CD4-positive, alpha-beta T cell (primary cell): ENCODE data around the gene ACTN4. TPM values are rescaled to one million over a fixed set of nuclear protein-coding genes. Genes with fewer than 3 reads are reported as not detected.

Experiments
- ATAC-seq: fragments of 200-7000 bp; cut with Tn5 transposase; one replicate; pipeline ENCODE4 v1.10.0; 2022; ENCODE audit warnings: mild to moderate bottlenecking; ENCODE audit not compliant: poor library complexity
- CTCF ChIA-PET: fragments of 350-600 bp; sonication (Branson Sonifier 250); formaldehyde crosslinking; loops from one replicate; lab custom pipeline; 2021; ENCODE audit warnings: antibody characterized with exemption, inconsistent platforms; lab: Charles Lee
- POLR2A ChIA-PET: fragments of 350-600 bp; sonication (Branson Sonifier 250); formaldehyde crosslinking; loops from one replicate; lab custom pipeline; 2021; ENCODE audit warnings: antibody characterized with exemption, inconsistent platforms; lab: Charles Lee
- DNase-seq, 14 experiments: peaks; one replicate each; pipeline ENCODE4 v3.0.0-alpha.2; 2013 to 2020; ENCODE audit warnings: mixed read lengths in 2 of 14
- H3K27ac ChIP-seq, 2 donors: one replicate each; pipeline versions ENCODE4 v1.5.1 to v1.7.0; 2013; ENCODE audit warnings: low read length in 2 of 2, low read depth in 1 of 2, mild to moderate bottlenecking in 1 of 2
- H3K27me3 ChIP-seq, 2 experiments: 1 replicate in 1 of 2; 2 replicates in 1 of 2; pipeline versions ENCODE4 v1.6.1 to v1.7.0; 2013; ENCODE audit warnings: low read length in 2 of 2, control low read depth in 1 of 2, mild to moderate bottlenecking in 1 of 2, moderate library complexity in 1 of 2; ENCODE audit not compliant: insufficient read depth in 2 of 2, control insufficient read depth in 1 of 2
- H3K36me3 ChIP-seq: one replicate; pipeline ENCODE4 v1.6.1; 2013; ENCODE audit warnings: low read length, control low read depth; ENCODE audit not compliant: insufficient read depth
- H3K4me1 ChIP-seq: one replicate; pipeline ENCODE4 v1.6.1; 2013; ENCODE audit warnings: low read length, control low read depth; ENCODE audit not compliant: insufficient read depth
- H3K4me3 ChIP-seq: one replicate; pipeline ENCODE4 v1.5.1; 2013; ENCODE audit warnings: mild to moderate bottlenecking, low read length, moderate library complexity
- H3K9me3 ChIP-seq, 2 experiments: 1 replicate in 1 of 2; 2 replicates in 1 of 2; pipeline versions ENCODE4 v1.6.1 to v1.7.0; 2013; ENCODE audit warnings: low read length in 2 of 2, mild to moderate bottlenecking in 2 of 2, control low read depth in 1 of 2, moderate library complexity in 1 of 2; ENCODE audit not compliant: control insufficient read depth in 1 of 2, insufficient read depth in 1 of 2
- H3K27ac Mint-ChIP-seq: one replicate; pipeline ENCODE4 v1.8.0; 2020; ENCODE audit warnings: mixed read lengths
- H3K27me3 Mint-ChIP-seq: one replicate; pipeline ENCODE4 v1.8.0; 2021; ENCODE audit warnings: mixed read lengths
- H3K36me3 Mint-ChIP-seq: one replicate; pipeline ENCODE4 v1.8.0; 2021; ENCODE audit warnings: low read depth, mixed read lengths
- H3K4me1 Mint-ChIP-seq: one replicate; pipeline ENCODE4 v1.8.0; 2021; ENCODE audit warnings: low read depth, mixed read lengths
- H3K4me3 Mint-ChIP-seq: one replicate; pipeline ENCODE4 v1.8.0; 2020; ENCODE audit warnings: mild to moderate bottlenecking, mixed read lengths
- H3K9me3 Mint-ChIP-seq: one replicate; pipeline ENCODE4 v1.8.0; 2020; ENCODE audit warnings: mixed read lengths
- CTCF ChIP-seq: fragments of 200-600 bp; IDR thresholded peaks from one replicate; pipeline ENCODE4 v1.8.0; 2022; ENCODE audit warnings: antibody characterized with exemption, mild to moderate bottlenecking
- intact Hi-C, 2 experiments: fragments of 100-400 bp; cut with DNase I in 1 of 2; cut with micrococcal nuclease in 1 of 2; formaldehyde crosslinking; loops; one replicate each; pipeline versions ENCODE4 v1.15.1 to v1.9.0; 2023 to 2025; cut with DNase I, micrococcal nuclease
- total RNA-seq, 174 experiments: library from RNA in 2 of 174; stranded (reverse) in 2 of 174; gene quantifications; one replicate each; pipeline ENCODE4 v1.2.3 and lab custom pipeline; 2021 to 2026

The ACTN4 gene
- total RNA-seq, 2 experiments from 2014 or later: 70.3 to 84.0 TPM

- Histone ChIP-seq H3K27ac (no peak overlapping the region), H3K9me3 (no peaks in the 10 kb centered on the region), H3K27me3 (no peaks in the 10 kb centered on the region), H3K4me3 (no peak overlapping the region), H3K4me1 (no peaks in the 10 kb centered on the region), H3K36me3 (peaks cover 61% of the 10 kb centered on the region)
- no peak overlapping the region for H3K4me3 Mint-ChIP-seq
- TF ChIP-seq CTCF: no peak
- H3K27ac Mint-ChIP-seq: no peak overlapping the region
- H3K9me3 Mint-ChIP-seq: no peaks in the 10 kb centered on the region
- POLR2A ChIA-PET: no interaction called here
- H3K4me1 Mint-ChIP-seq: no peaks in the 10 kb centered on the region
- ATAC-seq (no peak), DNase-seq (no peak)
- H3K27me3 Mint-ChIP-seq: no peaks in the 10 kb centered on the region
- CTCF ChIA-PET: no interaction called here
- H3K36me3 Mint-ChIP-seq: peaks cover 35% of the 10 kb centered on the region
- intact Hi-C loops: loop anchor here in 1 of 2 experiments (5.0 kb wide), 1 partner anchor 40 kb away; no protein-coding TSS in a partner anchor
These were observed 69.6 kb downstream of the ACTN4 start for GRCh38 chr19:38717051-38717450.

GRCh38 chr19:38717855-38718254 is 70.4 kb downstream of the ACTN4 start:
- ChIA-PET CTCF (no interaction called here), POLR2A (no interaction called here)
- H3K4me3 ChIP-seq: no peak overlapping the region
- H3K9me3 ChIP-seq: no peaks in the 10 kb centered on the region
- Mint-ChIP-seq H3K4me1 (no peaks in the 10 kb centered on the region), H3K4me3 (no peak overlapping the region), H3K27ac (no peak overlapping the region), H3K9me3 (no peaks in the 10 kb centered on the region), H3K27me3 (no peaks in the 10 kb centered on the region), H3K36me3 (peaks cover 34% of the 10 kb centered on the region)
- ATAC-seq (no peak), DNase-seq (no peak)
- H3K4me1 ChIP-seq: no peaks in the 10 kb centered on the region
- no peak for TF ChIP-seq CTCF
- H3K27ac ChIP-seq: no peak overlapping the region
- no peaks in the 10 kb centered on the region for H3K27me3 ChIP-seq
- peaks cover 64% of the 10 kb centered on the region for H3K36me3 ChIP-seq
- intact Hi-C loops: loop anchor here in 1 of 2 experiments (5.0 kb wide), 1 partner anchor 41 kb away; no protein-coding TSS in a partner anchor

GRCh38 chr19:38718747-38719543 is 71.5 kb downstream of the ACTN4 start:
- POLR2A ChIA-PET: no interaction called here
- no peaks in the 10 kb centered on the region for H3K9me3 Mint-ChIP-seq
- DNase-seq (no peak), ATAC-seq (no peak)
- H3K27me3 Mint-ChIP-seq: no peaks in the 10 kb centered on the region
- H3K27ac Mint-ChIP-seq: no peak overlapping the region
- no peak for TF ChIP-seq CTCF
- H3K36me3 Mint-ChIP-seq: peaks cover 28% of the 10 kb centered on the region
- CTCF ChIA-PET: interaction anchor here (1.8 kb wide), 1 partner anchor 84 kb away, joined by 4 read pairs; no protein-coding TSS in a partner anchor
- H3K4me1 Mint-ChIP-seq: no peaks in the 10 kb centered on the region
- no peaks in the 10 kb centered on the region for H3K27me3 ChIP-seq
- no peak overlapping the region for H3K4me3 ChIP-seq
- H3K36me3 ChIP-seq: peaks cover 64% of the 10 kb centered on the region
- no peaks in the 10 kb centered on the region for H3K9me3 ChIP-seq
- no peak overlapping the region for H3K27ac ChIP-seq
- H3K4me3 Mint-ChIP-seq: no peak overlapping the region
- intact Hi-C loops: loop anchor here in 1 of 2 experiments (5.0 kb wide), 1 partner anchor 42 kb away; no protein-coding TSS in a partner anchor
- H3K4me1 ChIP-seq: no peaks in the 10 kb centered on the region
